Lower leg skin (tissue), 4 donors: Measurements from ENCODE around the gene GPRIN3. TPM values are rescaled to one million over a fixed set of nuclear protein-coding genes. Genes with fewer than 3 reads are reported as not detected.

Experiments used
- DNase-seq, 2 donors: peaks; one replicate each; pipeline ENCODE4 v3.0.0-alpha.2; 2019; ENCODE audit warnings: low spot score in 2 of 2
- H3K4me3 ChIP-seq: fragments of 200-600 bp; sonication (generic); 2 replicates; pipeline ENCODE4 v1.5.1; 2017; ENCODE audit warnings: mild to moderate bottlenecking, low read depth; ENCODE audit not compliant: poor library complexity, severe bottlenecking
- POLR2A ChIP-seq, 2 donors: fragments of 450-650 bp; IDR thresholded peaks; one replicate each; pipeline ENCODE4 v1.6.1; 2016 to 2017; ENCODE audit warnings: antibody characterized with exemption in 2 of 2, mild to moderate bottlenecking in 1 of 2, moderate library complexity in 1 of 2
- WGBS, 2 donors: methylation state at CpG; one replicate each; pipeline ENCODE4 v1.1.5; 2018; 5-methylcytosine and 5-hydroxymethylcytosine counted together
- intact Hi-C: fragments of 100-400 bp; cut with DNase I; formaldehyde crosslinking; loops from one replicate; pipeline ENCODE4 v1.15.0; 2023; ENCODE audit warnings: low total_unique reads
- total RNA-seq, 4 donors: library from RNA; depleted of rRNA; stranded (reverse); fragments of >200 nt; gene quantifications; one replicate each; pipeline ENCODE4 v1.1.0, GENCODE V29; 2016
- TF ChIP-seq, protein P1 (sequence below), 3 donors: fragments of 450-650 bp; IDR thresholded peaks; one replicate each; pipeline ENCODE4 v1.5.1; 2016; ENCODE audit warnings: antibody characterized with exemption in 3 of 3, mild to moderate bottlenecking in 3 of 3, moderate library complexity in 2 of 3

The GPRIN3 gene
- total RNA-seq, 4 donors from 2014 or later = 1.5 to 3.3 (median 1.8) TPM

DNA sequence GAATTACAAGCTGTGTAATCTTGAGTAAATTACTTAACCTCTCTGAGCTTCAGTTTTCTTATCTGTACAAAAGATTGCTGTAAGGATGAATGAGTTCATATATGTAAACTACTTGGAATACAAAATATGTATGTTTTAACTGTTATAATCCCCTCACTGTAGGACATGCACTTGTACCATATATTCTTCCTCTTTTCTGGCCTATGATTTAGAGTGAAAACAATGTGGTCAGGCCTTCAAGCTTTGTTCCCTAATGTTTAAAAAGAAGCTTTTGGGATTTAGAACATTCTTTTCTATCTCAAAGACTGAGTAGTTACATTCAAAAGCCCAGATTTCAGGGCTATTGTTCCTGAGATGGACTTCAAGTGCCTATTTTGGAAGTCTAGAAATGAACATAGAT is 26.7 kb upstream of the GPRIN3 start:
- no peak overlapping the region for H3K4me3 ChIP-seq
- no peak for DNase-seq
- intact Hi-C loops = no loop called here
- TF ChIP-seq POLR2A (IDR thresholded peaks at IDR 0.05) = no peak
- TF ChIP-seq, protein P1, sequence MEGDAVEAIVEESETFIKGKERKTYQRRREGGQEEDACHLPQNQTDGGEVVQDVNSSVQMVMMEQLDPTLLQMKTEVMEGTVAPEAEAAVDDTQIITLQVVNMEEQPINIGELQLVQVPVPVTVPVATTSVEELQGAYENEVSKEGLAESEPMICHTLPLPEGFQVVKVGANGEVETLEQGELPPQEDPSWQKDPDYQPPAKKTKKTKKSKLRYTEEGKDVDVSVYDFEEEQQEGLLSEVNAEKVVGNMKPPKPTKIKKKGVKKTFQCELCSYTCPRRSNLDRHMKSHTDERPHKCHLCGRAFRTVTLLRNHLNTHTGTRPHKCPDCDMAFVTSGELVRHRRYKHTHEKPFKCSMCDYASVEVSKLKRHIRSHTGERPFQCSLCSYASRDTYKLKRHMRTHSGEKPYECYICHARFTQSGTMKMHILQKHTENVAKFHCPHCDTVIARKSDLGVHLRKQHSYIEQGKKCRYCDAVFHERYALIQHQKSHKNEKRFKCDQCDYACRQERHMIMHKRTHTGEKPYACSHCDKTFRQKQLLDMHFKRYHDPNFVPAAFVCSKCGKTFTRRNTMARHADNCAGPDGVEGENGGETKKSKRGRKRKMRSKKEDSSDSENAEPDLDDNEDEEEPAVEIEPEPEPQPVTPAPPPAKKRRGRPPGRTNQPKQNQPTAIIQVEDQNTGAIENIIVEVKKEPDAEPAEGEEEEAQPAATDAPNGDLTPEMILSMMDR (IDR thresholded peaks at IDR 0.05) = no peak

DNA sequence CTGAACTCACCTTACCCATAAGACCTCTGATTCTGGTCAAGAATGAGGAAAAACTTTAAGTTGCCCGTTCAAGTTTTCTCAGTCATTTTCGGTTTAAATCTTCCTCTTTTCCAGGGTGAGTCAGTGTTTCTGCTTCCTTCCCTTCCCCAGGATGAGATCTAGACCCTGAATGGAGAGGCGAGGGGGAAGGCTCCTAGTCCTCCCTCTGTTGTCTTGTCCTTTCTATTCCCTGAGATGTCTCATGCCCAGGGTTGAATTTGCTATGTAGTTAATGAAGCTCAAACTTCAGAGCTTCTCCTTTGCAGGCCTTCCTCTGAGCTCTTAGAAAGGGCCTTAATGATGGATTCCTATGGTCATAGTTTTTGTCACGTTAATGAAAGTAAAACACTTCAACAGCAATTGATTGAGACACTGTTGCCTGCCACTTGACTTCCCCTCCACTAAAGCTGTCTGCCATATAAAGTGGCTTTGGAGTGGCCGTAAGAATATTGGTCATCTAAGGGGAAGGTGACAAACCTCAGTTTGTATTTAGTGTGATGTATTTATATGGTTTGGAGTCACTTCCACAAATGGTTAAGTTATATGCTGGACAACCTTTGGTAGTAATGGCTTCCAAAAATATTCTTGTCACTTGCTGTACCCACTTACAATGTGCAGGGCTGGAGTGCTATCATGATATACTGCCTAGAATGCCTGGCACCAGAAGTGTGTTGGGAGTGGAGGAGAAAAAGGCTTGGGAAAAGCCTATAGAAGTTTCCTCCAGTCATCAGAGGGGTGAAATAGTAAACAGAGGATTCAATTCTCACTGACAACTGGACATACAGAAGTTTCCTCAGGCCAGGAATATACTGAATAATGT is 24.3 kb upstream of the GPRIN3 start:
- DNase-seq = no peak
- intact Hi-C loops = no loop called here
- whole genome bisulfite sequencing, 2 donors = 79% methylated on average over 5 of the region's 5 CpGs
- no peak overlapping the region for H3K4me3 ChIP-seq
- TF ChIP-seq, protein P1 (IDR thresholded peaks at IDR 0.05) = no peak
- no peak for TF ChIP-seq POLR2A (IDR thresholded peaks at IDR 0.05)

DNA sequence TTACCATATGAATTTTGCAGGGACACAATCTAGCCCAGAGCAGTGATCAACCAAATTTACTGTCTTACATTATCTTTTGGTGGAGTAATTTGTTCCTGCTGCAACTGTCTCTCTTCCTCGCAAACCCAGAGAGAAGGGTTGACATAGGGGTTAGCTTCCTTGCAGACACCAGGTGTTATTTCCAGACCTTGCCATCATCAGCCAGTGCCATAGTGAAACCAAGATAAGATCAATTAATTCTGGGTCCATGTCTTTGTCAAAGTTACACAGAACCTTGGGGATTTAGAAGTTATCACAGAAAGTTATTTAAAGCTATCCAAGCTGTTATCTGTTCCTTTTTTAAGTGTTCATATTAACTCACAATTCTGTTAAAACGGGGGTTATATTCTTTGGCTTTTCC is 23.6 kb upstream of the GPRIN3 start:
- no peak for DNase-seq
- intact Hi-C loops = no loop called here
- TF ChIP-seq, protein P1 (IDR thresholded peaks at IDR 0.05) = no peak
- no peak for TF ChIP-seq POLR2A (IDR thresholded peaks at IDR 0.05)
- H3K4me3 ChIP-seq = no peak overlapping the region
- WGBS, 2 donors = 72 to 82% methylated on average over 2 of the region's 2 CpGs

DNA sequence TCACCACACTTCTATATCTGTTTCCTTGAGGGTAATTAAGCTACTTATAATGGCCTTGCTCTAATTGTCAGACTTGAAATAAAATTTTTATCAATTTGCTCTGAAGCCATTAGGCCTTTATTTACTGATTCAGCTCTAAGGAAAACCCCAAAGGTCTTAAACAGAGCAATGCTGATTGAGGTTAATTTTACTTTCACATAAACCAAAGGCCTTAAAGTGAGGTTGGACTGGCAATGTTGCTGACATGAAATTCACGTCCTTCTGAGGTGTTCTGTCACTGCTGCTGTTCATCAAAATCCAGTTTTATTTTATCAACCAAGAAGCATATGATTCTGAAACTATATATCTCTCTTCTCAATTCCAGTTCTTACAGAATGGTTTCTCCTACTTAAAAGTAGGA is 21.7 kb upstream of the GPRIN3 start:
- whole genome bisulfite sequencing, 2 donors = 77 to 89% methylated on average over 1 of the region's 1 CpG
- H3K4me3 ChIP-seq = no peak overlapping the region
- TF ChIP-seq, protein P1 (IDR thresholded peaks at IDR 0.05) = no peak
- no peak for DNase-seq
- intact Hi-C loops = no loop called here

DNA sequence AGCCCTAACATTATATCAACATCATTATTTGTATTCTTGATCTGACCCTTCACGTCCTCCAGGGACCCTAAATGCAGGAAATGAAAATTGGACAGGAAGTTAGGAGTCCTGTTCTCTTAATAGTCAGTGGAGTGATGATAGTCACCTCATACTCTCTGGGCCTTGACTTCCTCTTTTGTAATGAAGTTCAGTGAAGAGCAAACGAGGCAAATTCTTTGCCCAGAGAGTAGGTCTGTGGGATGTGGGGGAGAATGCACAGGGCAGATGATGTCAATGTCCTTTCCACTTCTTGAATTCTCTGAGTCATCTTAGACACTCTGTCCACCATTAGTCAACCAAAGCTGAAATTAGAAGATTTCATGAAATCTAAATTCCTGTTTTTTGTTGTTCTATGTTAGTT is 17.1 kb upstream of the GPRIN3 start:
- H3K4me3 ChIP-seq = no peak overlapping the region
- intact Hi-C loops = no loop called here
- peak in 1 of 2 donors; percentile 20 for DNase-seq
- no peak for TF ChIP-seq POLR2A (IDR thresholded peaks at IDR 0.05)
- TF ChIP-seq, protein P1 (IDR thresholded peaks at IDR 0.05) = no peak
- WGBS, 2 donors = 41 to 42% methylated on average over 2 of the region's 2 CpGs

DNA sequence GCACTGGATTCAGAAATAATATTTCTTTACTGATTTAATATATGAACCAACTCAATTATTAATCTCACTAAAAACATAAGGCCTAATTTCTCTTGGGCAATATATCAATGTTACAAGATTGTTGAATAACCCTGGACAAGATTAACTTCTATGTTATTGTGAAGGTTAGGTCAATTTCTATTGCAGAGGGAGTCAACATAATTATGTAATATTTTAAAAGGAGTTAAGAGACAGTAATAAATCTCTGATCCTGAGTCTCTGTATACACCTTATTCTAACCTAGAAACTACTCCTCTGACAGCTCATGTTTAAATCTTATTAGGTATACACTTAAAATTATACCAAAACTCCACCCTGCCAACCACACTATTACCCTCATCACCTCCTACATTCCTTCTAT is 15.1 kb upstream of the GPRIN3 start:
- TF ChIP-seq, protein P1 (IDR thresholded peaks at IDR 0.05) = no peak
- TF ChIP-seq POLR2A (IDR thresholded peaks at IDR 0.05) = no peak
- DNase-seq = no peak
- no peak overlapping the region for H3K4me3 ChIP-seq
- intact Hi-C loops = no loop called here
